Measurements from ENCODE around the gene OPA1.

Gene OPA1

GRCh38 chr3:193736616-193737015, 143.6 kb downstream of the OPA1 start:
- no peak for DNase-seq (ENCODE audit: low read depth in 2 of 2)

- no peak for DNase-seq (ENCODE audit: low read depth in 2 of 2)
Observed at GRCh38 chr3:193737191-193737751, 144.3 kb downstream of the OPA1 start.

GRCh38 chr3:193742628-193743027, 149.6 kb downstream of the OPA1 start:
- no peak for DNase-seq (ENCODE audit: low read depth in 2 of 2)

- DNase-seq (ENCODE audit: low read depth in 2 of 2), result no peak
Observed at GRCh38 chr3:193743702-193744047, 150.7 kb downstream of the OPA1 start.

GRCh38 chr3:193744048-193744821, 151.2 kb downstream of the OPA1 start:
- no peak for DNase-seq (ENCODE audit: low read depth in 2 of 2)

- DNase-seq (ENCODE audit: low read depth in 2 of 2), result no peak
Observed at GRCh38 chr3:193744822-193745684, 152.0 kb downstream of the OPA1 start.

- DNase-seq (ENCODE audit: low read depth in 2 of 2), result no peak
Observed at GRCh38 chr3:193746832-193747231, 153.8 kb downstream of the OPA1 start.
